NCI-H345 (cell line): Measurements from ENCODE around the gene ADGRB3.

Experiments used
- DNase-seq: peaks from one replicate; lab custom pipeline; 2025; lab: John Stamatoyannopoulos, UW

Gene ADGRB3

GRCh38 chr6:69338431-69339162 is 703.5 kb downstream of the ADGRB3 start:
- no peak for DNase-seq

GRCh38 chr6:69339163-69339550 is 704.1 kb downstream of the ADGRB3 start:
- DNase-seq, result no peak

- no peak for DNase-seq
These were observed 705.1 kb downstream of the ADGRB3 start for GRCh38 chr6:69340196-69340595.

GRCh38 chr6:69343851-69344250 is 708.8 kb downstream of the ADGRB3 start:
- no peak for DNase-seq

- no peak for DNase-seq
These were observed 714.7 kb downstream of the ADGRB3 start for GRCh38 chr6:69349771-69350170.

GRCh38 chr6:69362209-69362608 is 727.1 kb downstream of the ADGRB3 start:
- DNase-seq, result no peak

GRCh38 chr6:69366831-69367230 is 731.7 kb downstream of the ADGRB3 start:
- no peak for DNase-seq

GRCh38 chr6:69368613-69369012 is 733.5 kb downstream of the ADGRB3 start:
- no peak for DNase-seq

- DNase-seq, result no peak
These were observed 735.7 kb downstream of the ADGRB3 start for GRCh38 chr6:69370763-69371162.

GRCh38 chr6:69378326-69378725 is 743.2 kb downstream of the ADGRB3 start:
- no peak for DNase-seq

GRCh38 chr6:69379518-69379917 is 744.4 kb downstream of the ADGRB3 start:
- DNase-seq, result no peak

- DNase-seq, result no peak
These were observed 748.5 kb downstream of the ADGRB3 start for GRCh38 chr6:69383627-69384026.

- DNase-seq, result no peak
These were observed 751.3 kb downstream of the ADGRB3 start for GRCh38 chr6:69386426-69386825.

GRCh38 chr6:69390125-69390524 is 755.0 kb downstream of the ADGRB3 start:
- no peak for DNase-seq

- DNase-seq, result no peak
These were observed 756.0 kb downstream of the ADGRB3 start for GRCh38 chr6:69391106-69391505.

GRCh38 chr6:69392745-69393144 is 757.7 kb downstream of the ADGRB3 start:
- no peak for DNase-seq

GRCh38 chr6:69398311-69398710 is 763.2 kb downstream of the ADGRB3 start:
- DNase-seq, result no peak

GRCh38 chr6:69398729-69399128 is 763.6 kb downstream of the ADGRB3 start:
- no peak for DNase-seq

GRCh38 chr6:69408886-69409285 is 773.8 kb downstream of the ADGRB3 start:
- no peak for DNase-seq

GRCh38 chr6:69416776-69417175 is 781.7 kb downstream of the ADGRB3 start:
- DNase-seq, result no peak

GRCh38 chr6:69421269-69421668 is 786.2 kb downstream of the ADGRB3 start:
- no peak for DNase-seq

- DNase-seq, result no peak
These were observed 786.9 kb downstream of the ADGRB3 start for GRCh38 chr6:69422020-69422419.

GRCh38 chr6:69422475-69422874 is 787.4 kb downstream of the ADGRB3 start:
- peak; percentile 41 for DNase-seq

- no peak for DNase-seq
These were observed 788.7 kb downstream of the ADGRB3 start for GRCh38 chr6:69423785-69424184.
